Measurements from ENCODE around the gene RFC1. TPM values are rescaled to one million over a fixed set of nuclear protein-coding genes. Genes with fewer than 3 reads are reported as not detected.

Gene RFC1
- polyA plus RNA-seq, 3 donors, result 8.7 to 15.0 (median 14.6) TPM

GRCh38 chr4:39369301-39369700, 3.1 kb upstream of the RFC1 start:
- no peaks in the 10 kb centered on the region for H3K36me3 Mint-ChIP-seq
- peaks cover 17 to 24% (median 21%) of the 10 kb centered on the region in 7 donors for H3K9me3 Mint-ChIP-seq
- Histone ChIP-seq H3K79me2 (ENCODE audit: insufficient read depth, low read length) (peaks cover 20% of the 10 kb centered on the region), H3K4me1 (ENCODE audit: control insufficient read depth in 1 of 2, insufficient read depth in 2 of 2, low read length in 2 of 2) (peaks cover 12 to 17% of the 10 kb centered on the region in 2 donors), H4K20me1 (ENCODE audit: insufficient read depth, low read length) (no peaks in the 10 kb centered on the region), H3K9me3 (replicated peaks in 1 of 2; ENCODE audit: control insufficient read depth in 1 of 2, insufficient read depth in 1 of 2, low read length in 2 of 2) (peaks cover 11 to 15% of the 10 kb centered on the region in 2 donors), H2AFZ (ENCODE audit: insufficient read depth, low read depth, low read length, poor library complexity, severe bottlenecking) (no peak overlapping the region), H3K36me3 (replicated peaks in 1 of 2; ENCODE audit: control insufficient read depth in 1 of 2, insufficient read depth in 2 of 2, low read length in 2 of 2) (no peaks in the 10 kb centered on the region), H3K27me3 (ENCODE audit: control insufficient read depth in 2 of 2, insufficient read depth in 2 of 2, low read length in 2 of 2) (no peaks in the 10 kb centered on the region), H3K27ac (ENCODE audit: low read depth in 1 of 2, low read length in 2 of 2) (no peak overlapping the region), H3K4me2 (replicated peaks; ENCODE audit: extremely low read depth, low read length, poor library complexity, severe bottlenecking) (no peak overlapping the region), H3K4me3 (replicated peaks in 1 of 3; ENCODE audit: low read depth in 2 of 3, low read length in 3 of 3) (no peak overlapping the region), H3K9ac (ENCODE audit: insufficient read depth, low read length, poor library complexity, severe bottlenecking) (no peak overlapping the region)
- peaks cover 2 to 5% (median 3%) of the 10 kb centered on the region in 3 donors for H3K27me3 Mint-ChIP-seq (ENCODE audit: low read depth in 3 of 3)
- no peak for TF ChIP-seq CTCF (IDR thresholded peaks at IDR 0.05)
- H3K4me3 Mint-ChIP-seq, result no peak overlapping the region
- no peak for DNase-seq
- peaks cover 18% of the 10 kb centered on the region for H3K4me1 Mint-ChIP-seq
- intact Hi-C loops (cut with micrococcal nuclease), result no loop called here
- no peak overlapping the region for H3K27ac Mint-ChIP-seq
- WGBS (ENCODE audit: insufficient coverage), result no CpG with 5 or more reads among the region's 4 CpGs

- Histone ChIP-seq H3K4me3 (replicated peaks in 1 of 3; ENCODE audit: low read depth in 2 of 3, low read length in 3 of 3) (no peak overlapping the region), H3K4me2 (replicated peaks; ENCODE audit: extremely low read depth, low read length, poor library complexity, severe bottlenecking) (no peak overlapping the region), H2AFZ (ENCODE audit: insufficient read depth, low read depth, low read length, poor library complexity, severe bottlenecking) (peak overlapping the region; percentile 93), H4K20me1 (ENCODE audit: insufficient read depth, low read length) (no peaks in the 10 kb centered on the region), H3K36me3 (replicated peaks in 1 of 2; ENCODE audit: control insufficient read depth in 1 of 2, insufficient read depth in 2 of 2, low read length in 2 of 2) (no peaks in the 10 kb centered on the region), H3K4me1 (ENCODE audit: control insufficient read depth in 1 of 2, insufficient read depth in 2 of 2, low read length in 2 of 2) (peaks cover 12 to 17% of the 10 kb centered on the region in 2 donors), H3K27ac (ENCODE audit: low read depth in 1 of 2, low read length in 2 of 2) (no peak overlapping the region), H3K27me3 (ENCODE audit: control insufficient read depth in 2 of 2, insufficient read depth in 2 of 2, low read length in 2 of 2) (no peaks in the 10 kb centered on the region), H3K9ac (ENCODE audit: insufficient read depth, low read length, poor library complexity, severe bottlenecking) (no peak overlapping the region), H3K9me3 (replicated peaks in 1 of 2; ENCODE audit: control insufficient read depth in 1 of 2, insufficient read depth in 1 of 2, low read length in 2 of 2) (peaks cover 11 to 14% of the 10 kb centered on the region in 2 donors), H3K79me2 (ENCODE audit: insufficient read depth, low read length) (peaks cover 42% of the 10 kb centered on the region)
- intact Hi-C loops (cut with micrococcal nuclease), result loop anchor here in 1 of 2 donors (2.0 kb wide), 1 partner anchor 92 kb away; the partner anchor contains the start of genes LIAS and RPL9
- TF ChIP-seq CTCF (IDR thresholded peaks at IDR 0.05), result no peak
- H3K27me3 Mint-ChIP-seq (ENCODE audit: low read depth in 3 of 3), result peaks cover 1 to 3% (median 2%) of the 10 kb centered on the region in 3 donors
- H3K9me3 Mint-ChIP-seq, result peaks cover 16 to 23% (median 20%) of the 10 kb centered on the region in 7 donors
- peaks cover 0 to 5% of the 10 kb centered on the region in 2 donors for H3K36me3 Mint-ChIP-seq
- no peak overlapping the region for H3K27ac Mint-ChIP-seq
- 93% methylated on average over 5 of the region's 6 CpGs for WGBS (ENCODE audit: insufficient coverage)
- peaks cover 21% of the 10 kb centered on the region for H3K4me1 Mint-ChIP-seq
- DNase-seq, result no peak
- no peak overlapping the region for H3K4me3 Mint-ChIP-seq
Measured at GRCh38 chr4:39367166-39367565, 1.0 kb upstream of the RFC1 start.

All from CD14-positive monocyte (primary cell).